ENCODE measurements around the gene GNG4.

DNA sequence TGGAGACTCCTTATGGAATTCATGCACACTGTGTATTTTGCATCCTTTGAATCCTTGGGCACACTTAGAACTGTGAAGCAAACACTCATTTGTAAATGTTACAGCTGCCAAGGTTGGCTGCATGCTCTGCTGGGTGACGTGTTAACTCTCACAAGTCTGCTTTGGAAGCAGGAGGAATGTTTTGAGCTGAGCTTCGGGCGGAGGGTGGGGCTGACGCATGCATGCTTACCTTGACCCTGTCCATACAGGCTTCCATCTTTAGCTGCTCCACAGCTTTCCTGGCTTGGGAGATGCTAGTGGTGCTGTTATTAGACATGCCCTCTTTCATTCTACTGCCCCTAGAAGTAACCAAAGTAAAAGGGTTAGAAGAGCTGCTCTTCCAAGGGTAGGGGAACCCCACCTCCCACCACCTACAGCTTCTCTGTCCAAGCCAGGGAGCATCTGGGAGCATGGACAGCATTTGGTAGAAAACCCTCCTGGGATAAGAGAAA lies 66.0 kb downstream of the GNG4 start:
- TF ChIP-seq EZH2 (IDR thresholded peaks at IDR 0.05; ENCODE audit: insufficient read depth, poor library complexity, severe bottlenecking) (no peak), EZH2phosphoT487 (IDR thresholded peaks at IDR 0.05; ENCODE audit: insufficient read depth, low read depth) (no peak)

Data from GM23248 (cell line).